AG09319 (cell line): ENCODE data around the gene MKRN2.

Source experiments
- DNase-seq: peaks from one replicate; pipeline ENCODE4 v3.0.0-alpha.2; 2010; ENCODE audit warnings: low read depth; ENCODE audit errors: extremely low read depth
- TF ChIP-seq, protein P1 (sequence below): IDR thresholded peaks from 2 replicates; pipeline ENCODE4 v1.5.1; 2011; ENCODE audit warnings: low read depth, mild to moderate bottlenecking, inconsistent platforms, low read length, moderate library complexity

Gene MKRN2

DNA sequence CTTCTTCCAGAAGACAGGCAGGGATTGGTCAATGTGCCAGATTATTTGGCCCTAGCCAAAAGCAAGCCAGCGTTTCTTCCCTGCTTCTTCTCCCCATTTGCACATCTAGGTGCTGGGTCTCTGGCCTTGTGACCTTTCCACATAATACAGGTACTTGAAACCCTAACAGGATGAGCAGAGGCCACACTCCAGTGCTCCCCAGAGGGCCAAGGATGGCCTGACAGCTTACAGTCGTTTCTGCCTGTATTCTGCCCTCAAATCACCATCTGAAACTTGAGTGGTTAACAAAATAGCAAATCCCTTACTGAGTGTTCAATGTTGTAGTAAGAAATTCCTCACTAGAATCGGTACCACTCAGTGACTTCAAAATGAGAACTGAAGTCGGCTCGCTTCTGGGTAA is 29.1 kb downstream of the MKRN2 start:
- DNase-seq, result no peak

DNA sequence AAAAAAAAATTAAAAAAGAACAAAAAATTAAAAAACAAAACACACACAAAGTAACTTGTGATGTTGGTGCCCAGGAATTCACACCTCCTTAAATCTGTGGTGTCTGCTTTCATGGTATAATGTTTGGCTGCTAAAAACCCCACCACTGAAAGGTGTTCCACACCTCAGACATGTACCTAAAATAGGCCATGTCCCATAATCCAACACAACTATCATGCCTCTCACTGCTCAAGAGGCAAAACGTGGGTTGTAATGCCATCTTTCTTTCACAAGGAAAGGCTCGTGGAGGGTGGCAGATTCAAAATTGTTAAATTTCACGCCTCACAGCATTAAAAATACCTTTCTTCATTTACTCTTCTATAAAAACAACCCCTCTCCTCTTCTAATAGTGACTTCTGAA is 29.5 kb downstream of the MKRN2 start:
- DNase-seq, result no peak
- TF ChIP-seq, protein P1, sequence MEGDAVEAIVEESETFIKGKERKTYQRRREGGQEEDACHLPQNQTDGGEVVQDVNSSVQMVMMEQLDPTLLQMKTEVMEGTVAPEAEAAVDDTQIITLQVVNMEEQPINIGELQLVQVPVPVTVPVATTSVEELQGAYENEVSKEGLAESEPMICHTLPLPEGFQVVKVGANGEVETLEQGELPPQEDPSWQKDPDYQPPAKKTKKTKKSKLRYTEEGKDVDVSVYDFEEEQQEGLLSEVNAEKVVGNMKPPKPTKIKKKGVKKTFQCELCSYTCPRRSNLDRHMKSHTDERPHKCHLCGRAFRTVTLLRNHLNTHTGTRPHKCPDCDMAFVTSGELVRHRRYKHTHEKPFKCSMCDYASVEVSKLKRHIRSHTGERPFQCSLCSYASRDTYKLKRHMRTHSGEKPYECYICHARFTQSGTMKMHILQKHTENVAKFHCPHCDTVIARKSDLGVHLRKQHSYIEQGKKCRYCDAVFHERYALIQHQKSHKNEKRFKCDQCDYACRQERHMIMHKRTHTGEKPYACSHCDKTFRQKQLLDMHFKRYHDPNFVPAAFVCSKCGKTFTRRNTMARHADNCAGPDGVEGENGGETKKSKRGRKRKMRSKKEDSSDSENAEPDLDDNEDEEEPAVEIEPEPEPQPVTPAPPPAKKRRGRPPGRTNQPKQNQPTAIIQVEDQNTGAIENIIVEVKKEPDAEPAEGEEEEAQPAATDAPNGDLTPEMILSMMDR, result no peak

More for the DNA sequence above, 29.1 kb downstream of the MKRN2 start:
- TF ChIP-seq, protein P1, result no peak

DNA sequence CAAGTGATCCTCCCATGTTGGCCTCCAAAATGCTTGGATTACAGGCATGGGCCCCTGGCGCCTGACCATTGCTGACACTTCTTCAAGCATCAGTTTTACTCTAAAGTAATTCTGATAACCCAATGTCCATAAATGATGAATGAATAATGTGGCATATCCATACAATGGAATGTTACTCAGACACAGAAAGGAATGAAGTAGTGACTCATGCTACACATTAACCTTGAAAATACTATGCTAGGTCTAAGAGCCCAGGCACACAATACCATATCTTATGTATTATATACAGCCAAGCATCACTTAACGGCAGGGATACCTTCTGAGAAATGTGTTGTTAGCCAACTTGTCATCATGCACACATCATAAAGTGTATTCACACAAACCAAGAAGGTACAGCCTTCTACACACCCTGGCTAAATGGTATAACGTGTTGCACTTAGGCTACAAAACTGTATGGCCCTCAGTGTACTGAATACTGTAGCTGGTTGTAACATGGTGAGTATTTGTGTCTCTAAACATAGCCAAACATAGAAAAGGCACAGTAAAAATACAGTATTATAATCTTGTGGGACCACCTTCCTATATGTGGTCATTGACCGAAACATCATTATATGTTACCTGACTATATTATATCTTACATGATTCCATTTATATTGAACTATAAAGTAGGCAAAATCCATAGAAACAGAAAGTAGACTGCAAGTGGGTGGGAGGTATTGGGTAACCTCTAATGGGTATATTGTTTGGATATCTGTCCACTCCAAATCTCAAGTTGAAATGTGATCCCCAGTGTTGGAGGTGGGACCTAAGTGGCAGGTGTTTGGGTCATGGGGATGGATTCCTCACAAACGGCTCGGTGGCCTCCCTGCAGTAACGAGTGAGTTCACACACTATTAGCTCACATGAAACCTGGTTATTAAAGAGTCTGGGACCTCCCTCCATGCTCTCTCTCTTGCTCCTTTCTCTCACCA is 31.4 kb downstream of the MKRN2 start:
- no peak for DNase-seq
- TF ChIP-seq, protein P1, result no peak

- TF ChIP-seq, protein P1, result no peak
- DNase-seq, result no peak
Measured at GRCh38 chr3:12590096-12590495, 33.2 kb downstream of the MKRN2 start.

DNA sequence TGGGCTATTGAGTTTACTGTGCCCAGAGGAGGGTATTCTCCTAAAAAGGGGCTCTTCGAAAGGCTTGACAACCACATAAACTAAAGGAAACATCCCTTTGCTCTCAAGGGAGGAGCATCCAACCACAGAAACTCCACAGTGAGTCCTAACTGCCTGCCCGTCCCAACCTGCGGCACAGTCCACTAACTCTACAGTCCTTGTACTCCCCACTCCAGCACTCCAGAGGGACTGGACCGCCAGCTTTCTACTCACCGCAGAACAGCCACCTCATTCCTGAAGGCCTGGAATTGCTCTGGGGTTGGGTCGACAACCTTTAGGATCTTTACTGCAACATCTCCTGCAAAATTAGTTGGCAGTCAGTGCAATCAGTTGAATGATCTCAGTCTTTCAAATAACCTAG is 34.6 kb downstream of the MKRN2 start:
- DNase-seq, result no peak
- TF ChIP-seq, protein P1, result no peak

DNA sequence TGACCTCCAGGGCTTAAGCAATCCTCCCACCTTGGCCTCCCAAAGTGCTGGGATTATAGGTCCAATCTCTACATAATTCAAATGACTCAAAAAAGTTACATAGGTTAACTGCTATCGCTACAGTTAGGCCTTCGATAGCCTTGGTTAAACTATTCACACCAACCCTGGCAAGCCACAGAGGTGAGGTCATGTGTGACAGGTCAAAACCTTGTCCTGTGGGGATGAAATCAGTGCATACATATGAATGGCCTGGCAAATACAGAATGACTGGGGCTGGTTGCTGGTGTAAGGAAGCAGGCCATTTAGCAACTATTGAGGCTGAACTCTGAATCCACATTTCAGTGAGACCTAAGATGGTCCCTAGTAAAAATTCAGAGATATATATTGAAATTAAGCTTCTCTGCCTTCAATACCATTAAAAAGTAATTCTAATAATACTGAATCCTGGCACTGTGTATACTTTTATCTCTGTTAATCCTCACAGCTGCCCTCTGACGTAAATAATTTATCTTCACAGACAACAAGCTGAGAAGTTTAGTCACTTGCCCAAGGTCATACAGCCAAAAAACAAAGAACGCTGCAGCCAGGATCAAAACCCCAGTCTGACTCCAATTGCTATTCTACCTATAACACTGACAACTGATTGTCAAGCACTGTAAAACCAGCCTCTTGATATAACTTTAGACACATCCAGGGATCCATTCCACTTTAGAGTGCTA is 35.3 kb downstream of the MKRN2 start:
- DNase-seq, result no peak
- TF ChIP-seq, protein P1, result no peak

DNA sequence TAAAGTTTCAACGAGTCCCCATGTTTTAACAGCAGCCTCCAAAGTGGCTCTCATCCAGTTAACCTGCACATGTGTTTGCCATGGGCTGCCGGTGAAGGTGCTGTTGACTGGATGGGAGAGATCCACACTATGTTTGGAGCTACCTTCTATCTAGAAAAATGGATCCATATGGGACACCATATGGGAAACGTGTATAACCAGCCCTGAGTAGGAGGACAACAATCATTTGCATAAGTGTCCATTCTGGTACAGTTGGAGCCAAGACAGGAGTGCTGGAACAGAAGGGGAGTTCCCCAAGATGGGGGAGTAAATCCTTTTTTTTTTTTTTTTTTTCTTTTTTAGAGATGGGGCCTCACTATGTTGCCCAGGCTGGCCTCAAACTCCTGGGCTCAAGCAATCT is 36.6 kb downstream of the MKRN2 start:
- DNase-seq, result no peak
- TF ChIP-seq, protein P1, result no peak
